Spleen (tissue), 11 donors: Measurements from ENCODE around the gene C7orf33. TPM values are rescaled to one million over a fixed set of nuclear protein-coding genes. Genes with fewer than 3 reads are reported as not detected.
"Not testable (repeated sequence)": the region's sequence is repeated elsewhere in the genome, so short reads cannot be mapped to it uniquely, and the experiment has no call there.

ENCODE experiments used
- DNase-seq: peaks from one replicate; pipeline ENCODE4 v3.0.0-alpha.2; 2020
- H3K27ac ChIP-seq, 8 donors: fragments of 200-600 bp; sonication (generic) in 7 of 8; 1 replicate in 4 of 8; 2 replicates in 4 of 8; pipeline versions ENCODE4 v1.5.0 to v1.8.0; 2016 to 2021; ENCODE audit warnings: inconsistent platforms in 4 of 8, mild to moderate bottlenecking in 4 of 8, moderate library complexity in 1 of 8
- H3K27me3 ChIP-seq, 7 donors: fragments of 200-600 bp; sonication (generic) in 6 of 7; replicated peaks in 1 of 7; 1 replicate in 4 of 7; 2 replicates in 3 of 7; pipeline versions ENCODE4 v1.5.0 to v1.8.0; 2016 to 2021; ENCODE audit warnings: inconsistent platforms in 3 of 7, mild to moderate bottlenecking in 1 of 7
- H3K36me3 ChIP-seq, 6 donors: fragments of 200-600 bp; sonication (generic) in 5 of 6; 1 replicate in 4 of 6; 2 replicates in 2 of 6; pipeline versions ENCODE4 v1.5.0 to v1.8.0; 2016 to 2021; ENCODE audit warnings: inconsistent platforms in 2 of 6
- H3K4me1 ChIP-seq, 6 donors: fragments of 200-600 bp; sonication (generic) in 5 of 6; 1 replicate in 3 of 6; 2 replicates in 3 of 6; pipeline versions ENCODE4 v1.5.0 to v1.8.0; 2016 to 2021; ENCODE audit warnings: inconsistent platforms in 3 of 6
- H3K4me3 ChIP-seq, 8 donors: fragments of 200-600 bp; sonication (generic) in 7 of 8; 1 replicate in 4 of 8; 2 replicates in 4 of 8; pipeline versions ENCODE4 v1.5.0 to v1.8.0; 2016 to 2021; ENCODE audit warnings: inconsistent platforms in 4 of 8, mild to moderate bottlenecking in 4 of 8, moderate library complexity in 2 of 8
- H3K9me3 ChIP-seq, 8 donors: fragments of 200-600 bp; sonication (generic) in 7 of 8; 1 replicate in 4 of 8; 2 replicates in 4 of 8; pipeline versions ENCODE4 v1.5.0 to v1.8.0; 2016 to 2021; ENCODE audit warnings: inconsistent platforms in 4 of 8
- POLR2A ChIP-seq, 3 donors: fragments of 450-650 bp; IDR thresholded peaks; one replicate each; pipeline ENCODE4 v1.5.1; 2017; ENCODE audit warnings: antibody characterized with exemption in 3 of 3, mild to moderate bottlenecking in 1 of 3
- POLR2AphosphoS5 ChIP-seq, 3 donors: sonication (generic); formaldehyde crosslinking; IDR thresholded peaks; one replicate each; pipeline ENCODE4 v1.5.1; 2017; ENCODE audit warnings: antibody characterized with exemption in 3 of 3
- WGBS, 5 donors: extraction: QIAGEN DNeasy Blood & Tissue Kit in 3 of 5; methylation state at CpG; one replicate each; pipeline versions ENCODE4 v1.1.5 to v1.1.7; 2013 to 2018; 5-methylcytosine and 5-hydroxymethylcytosine counted together
- intact Hi-C: fragments of 100-400 bp; cut with DNase I; formaldehyde crosslinking; loops from one replicate; pipeline ENCODE4 v1.15.0; 2023; ENCODE audit warnings: low total_unique reads
- polyA plus RNA-seq, 3 donors: library from polyadenylated mRNA; stranded (reverse); fragments of 200-250 nt; gene quantifications; one replicate each; pipeline ENCODE4 v1.2.1, GENCODE V29; 2013
- total RNA-seq, 7 donors: library from RNA; depleted of rRNA in 3 of 7; stranded (reverse); fragments of >200 nt in 3 of 7; fragmentation: NEBNext Ultra II Directional in 4 of 7; extraction: Animal tissue kit (Norgen Biotek cat#: 25700) in 4 of 7; gene quantifications; one replicate each; pipeline versions ENCODE4 v1.1.0 to v1.2.1, GENCODE V29; 2016 to 2021
- TF ChIP-seq, protein P1 (sequence below), 11 experiments: fragments of 200-600 bp in 7 of 11; fragments of 450-650 bp in 4 of 11; sonication (generic) in 4 of 11; IDR thresholded peaks in 8 of 11; conservative IDR thresholded peaks in 3 of 11; 1 replicate in 7 of 11; 2 replicates in 4 of 11; pipeline versions ENCODE4 v1.4.0 to v1.8.0; 2016 to 2021; ENCODE audit warnings: antibody characterized with exemption in 11 of 11, inconsistent platforms in 4 of 11, mild to moderate bottlenecking in 1 of 11
- donor health status: healthy with polysubstance abuse.
- donor health status: DM: no; HTN: no; CAD: no; lungs with moderate emphysema.
- donor health status: DM: no; HTN: no; CAD: no.
- donor health status: Bipolar disorder and iron deficiency.
- donor health status: healthy.
- donor health status: DM: no; HTN: no; CAD: no.
- donor health status: DM: yes; HTN: yes; CAD: no.

Gene C7orf33
- total and polyA plus RNA-seq, 10 donors: not detected

- Histone ChIP-seq H3K27me3 (peaks cover 0 to 6% (median 0%) of the 10 kb centered on the region in 7 donors), H3K4me3 (no peak overlapping the region), H3K4me1 (no peaks in the 10 kb centered on the region), H3K36me3 (no peaks in the 10 kb centered on the region), H3K9me3 (no peaks in the 10 kb centered on the region), H3K27ac (no peak overlapping the region)
- intact Hi-C loops: no loop called here
- 31 to 59% (median 46%) methylated on average over 3 of the region's 3 CpGs for WGBS, 5 donors
- DNase-seq: no peak
- TF ChIP-seq POLR2AphosphoS5 (IDR thresholded peaks at IDR 0.05): no peak
- TF ChIP-seq POLR2A (IDR thresholded peaks at IDR 0.05): no peak
- TF ChIP-seq, protein P1, sequence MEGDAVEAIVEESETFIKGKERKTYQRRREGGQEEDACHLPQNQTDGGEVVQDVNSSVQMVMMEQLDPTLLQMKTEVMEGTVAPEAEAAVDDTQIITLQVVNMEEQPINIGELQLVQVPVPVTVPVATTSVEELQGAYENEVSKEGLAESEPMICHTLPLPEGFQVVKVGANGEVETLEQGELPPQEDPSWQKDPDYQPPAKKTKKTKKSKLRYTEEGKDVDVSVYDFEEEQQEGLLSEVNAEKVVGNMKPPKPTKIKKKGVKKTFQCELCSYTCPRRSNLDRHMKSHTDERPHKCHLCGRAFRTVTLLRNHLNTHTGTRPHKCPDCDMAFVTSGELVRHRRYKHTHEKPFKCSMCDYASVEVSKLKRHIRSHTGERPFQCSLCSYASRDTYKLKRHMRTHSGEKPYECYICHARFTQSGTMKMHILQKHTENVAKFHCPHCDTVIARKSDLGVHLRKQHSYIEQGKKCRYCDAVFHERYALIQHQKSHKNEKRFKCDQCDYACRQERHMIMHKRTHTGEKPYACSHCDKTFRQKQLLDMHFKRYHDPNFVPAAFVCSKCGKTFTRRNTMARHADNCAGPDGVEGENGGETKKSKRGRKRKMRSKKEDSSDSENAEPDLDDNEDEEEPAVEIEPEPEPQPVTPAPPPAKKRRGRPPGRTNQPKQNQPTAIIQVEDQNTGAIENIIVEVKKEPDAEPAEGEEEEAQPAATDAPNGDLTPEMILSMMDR (IDR thresholded peaks at IDR 0.05 in 8 of 11, conservative IDR thresholded peaks at IDR 0.05 in 3 of 11): no peak
Observed at GRCh38 chr7:148587076-148587475, 3.5 kb upstream of the C7orf33 start.

DNA sequence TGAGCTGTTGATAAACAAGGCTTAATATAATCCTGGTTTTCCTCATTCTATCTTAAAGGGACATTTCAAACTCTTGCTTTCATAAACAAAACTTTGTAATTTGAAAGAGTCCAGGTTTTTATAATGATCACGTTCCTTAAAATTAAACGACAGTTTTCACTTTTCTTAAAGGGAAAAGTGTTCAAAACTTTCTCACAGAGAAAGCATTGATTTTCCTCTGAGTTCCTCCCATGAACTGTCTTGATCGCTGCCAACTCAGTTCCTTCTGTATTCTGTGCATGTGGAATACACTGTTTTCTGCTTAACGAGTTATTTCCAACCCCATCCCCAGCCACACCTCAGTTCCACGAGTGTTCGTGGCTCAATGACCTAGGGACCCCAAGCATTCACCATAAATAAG, 2.4 kb upstream of the C7orf33 start:
- Histone ChIP-seq H3K27me3 (peaks cover 0 to 6% (median 0%) of the 10 kb centered on the region in 7 donors), H3K4me3 (no peak overlapping the region), H3K36me3 (no peaks in the 10 kb centered on the region), H3K27ac (no peak overlapping the region), H3K9me3 (no peaks in the 10 kb centered on the region), H3K4me1 (no peaks in the 10 kb centered on the region)
- intact Hi-C loops: no loop called here
- no peak for DNase-seq
- 71 to 75% (median 72%) methylated on average over 6 of the region's 6 CpGs for WGBS, 5 donors
- TF ChIP-seq, protein P1 (IDR thresholded peaks at IDR 0.05 in 8 of 11, conservative IDR thresholded peaks at IDR 0.05 in 3 of 11): no peak
- TF ChIP-seq POLR2A (IDR thresholded peaks at IDR 0.05) (no peak), POLR2AphosphoS5 (IDR thresholded peaks at IDR 0.05) (no peak)

DNA sequence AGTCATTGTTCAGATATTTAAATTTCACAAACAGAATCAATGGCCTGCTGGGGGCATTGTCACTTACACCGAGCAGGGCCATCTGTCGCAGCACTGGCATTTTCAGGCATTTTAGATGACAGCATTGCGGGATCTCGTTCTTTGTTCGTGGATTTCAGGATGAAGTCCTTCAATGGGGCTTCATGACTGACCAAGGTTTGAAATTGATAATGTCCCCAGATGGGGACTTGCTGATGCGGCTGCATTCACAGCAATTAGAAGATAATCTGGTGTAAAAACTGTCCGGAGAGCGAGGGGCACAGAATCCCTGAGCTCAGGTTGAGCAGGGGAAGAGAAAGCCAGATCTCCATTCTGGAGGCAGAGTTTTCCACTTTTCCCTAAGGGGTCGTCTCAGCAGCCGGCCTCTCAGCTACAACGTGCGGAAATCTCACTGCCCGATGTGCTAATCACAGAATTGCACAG, 1.9 kb upstream of the C7orf33 start:
- intact Hi-C loops: no loop called here
- Histone ChIP-seq H3K4me1 (no peaks in the 10 kb centered on the region), H3K9me3 (no peaks in the 10 kb centered on the region), H3K36me3 (no peaks in the 10 kb centered on the region), H3K27me3 (peaks cover 0 to 6% (median 0%) of the 10 kb centered on the region in 7 donors), H3K4me3 (no peak overlapping the region), H3K27ac (no peak overlapping the region)
- DNase-seq: no peak
- WGBS, 5 donors: 81 to 91% (median 88%) methylated on average over 13 of the region's 13 CpGs
- TF ChIP-seq POLR2AphosphoS5 (IDR thresholded peaks at IDR 0.05): no peak
- TF ChIP-seq POLR2A (IDR thresholded peaks at IDR 0.05): no peak
- TF ChIP-seq, protein P1 (IDR thresholded peaks at IDR 0.05 in 8 of 11, conservative IDR thresholded peaks at IDR 0.05 in 3 of 11): no peak

GRCh38 chr7:148589640-148590039, 926 bp upstream of the C7orf33 start:
- Histone ChIP-seq H3K36me3 (no peaks in the 10 kb centered on the region), H3K27ac (no peak overlapping the region), H3K4me3 (no peak overlapping the region), H3K27me3 (peaks cover 0 to 6% (median 0%) of the 10 kb centered on the region in 7 donors), H3K4me1 (no peaks in the 10 kb centered on the region), H3K9me3 (no peaks in the 10 kb centered on the region)
- TF ChIP-seq POLR2AphosphoS5 (IDR thresholded peaks at IDR 0.05): no peak
- TF ChIP-seq, protein P1 (IDR thresholded peaks at IDR 0.05 in 8 of 11, conservative IDR thresholded peaks at IDR 0.05 in 3 of 11): no peak
- no peak for TF ChIP-seq POLR2A (IDR thresholded peaks at IDR 0.05)
- intact Hi-C loops: no loop called here
- no peak for DNase-seq
- 66 to 86% (median 78%) methylated on average over 3 of the region's 3 CpGs for WGBS, 5 donors

DNA sequence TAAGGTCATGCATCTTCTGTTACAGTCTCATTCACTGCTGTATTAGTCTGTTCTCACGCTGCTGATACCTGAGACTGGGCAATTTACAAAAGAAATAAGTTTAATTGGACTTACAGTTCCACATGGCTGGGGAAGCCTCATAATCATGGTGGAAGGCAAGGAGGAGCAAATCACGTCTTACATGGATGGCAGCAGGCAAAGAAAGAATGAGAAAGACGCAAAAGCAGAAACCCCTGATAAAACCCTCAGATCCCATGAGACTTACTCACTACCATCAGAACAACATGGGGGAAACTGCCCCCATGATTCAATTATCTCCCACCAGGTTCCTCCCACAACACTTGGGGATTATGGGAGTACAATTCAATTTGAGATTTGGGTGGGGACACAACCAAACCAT, 5.8 kb downstream of the C7orf33 start:
- H3K9me3 ChIP-seq, intact Hi-C loops, H3K4me3 ChIP-seq, H3K27ac ChIP-seq, H3K36me3 ChIP-seq, DNase-seq, H3K27me3 ChIP-seq, H3K4me1 ChIP-seq: not testable (repeated sequence)
- 86 to 96% (median 90%) methylated on average over 3 of the region's 3 CpGs for WGBS, 5 donors
